Measurements from ENCODE around the gene RPLP2.

Gene RPLP2

GRCh38 chr11:773425-773824 lies 36.3 kb upstream of the RPLP2 start:
- in situ Hi-C loops (cut with MboI; ENCODE audit: low sequenced_read_pairs) = no loop called here

GRCh38 chr11:773830-774229 lies 35.9 kb upstream of the RPLP2 start:
- in situ Hi-C loops (cut with MboI; ENCODE audit: low sequenced_read_pairs) = no loop called here

- in situ Hi-C loops (cut with MboI; ENCODE audit: low sequenced_read_pairs) = no loop called here
These were observed 34.7 kb upstream of the RPLP2 start for GRCh38 chr11:774873-775592.

DNA sequence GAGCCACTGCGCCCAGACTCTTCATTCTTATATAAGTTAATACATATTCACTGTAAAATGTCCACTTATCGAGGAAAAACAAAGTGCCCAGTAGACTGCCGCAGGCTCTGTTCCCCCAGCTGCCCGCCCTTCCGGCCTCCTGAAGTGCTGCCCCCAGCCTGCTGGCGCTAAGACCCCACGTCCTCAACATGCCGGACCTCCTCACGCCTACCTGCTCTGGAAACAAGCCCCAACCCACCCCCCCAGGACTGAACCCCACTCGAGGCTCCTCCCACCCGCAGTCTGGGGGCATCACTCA lies 33.6 kb upstream of the RPLP2 start:
- in situ Hi-C loops (cut with MboI; ENCODE audit: low sequenced_read_pairs) = no loop called here

GRCh38 chr11:776561-777287 lies 33.0 kb upstream of the RPLP2 start:
- in situ Hi-C loops (cut with MboI; ENCODE audit: low sequenced_read_pairs) = no loop called here

GRCh38 chr11:777288-778255 lies 32.2 kb upstream of the RPLP2 start, which contains the start of gene GATD1:
Gene GATD1 (minus strand): TSS chr11:777487. CDS start chr11:777462, 25 bp downstream.
- in situ Hi-C loops (cut with MboI; ENCODE audit: low sequenced_read_pairs) = no loop called here

- in situ Hi-C loops (cut with MboI; ENCODE audit: low sequenced_read_pairs) = no loop called here
These were observed 30.5 kb upstream of the RPLP2 start for GRCh38 chr11:778976-779954.

GRCh38 chr11:779955-780532 lies 29.7 kb upstream of the RPLP2 start:
- in situ Hi-C loops (cut with MboI; ENCODE audit: low sequenced_read_pairs) = no loop called here

- in situ Hi-C loops (cut with MboI; ENCODE audit: low sequenced_read_pairs) = no loop called here
These were observed 27.2 kb upstream of the RPLP2 start for GRCh38 chr11:782264-783174.

DNA sequence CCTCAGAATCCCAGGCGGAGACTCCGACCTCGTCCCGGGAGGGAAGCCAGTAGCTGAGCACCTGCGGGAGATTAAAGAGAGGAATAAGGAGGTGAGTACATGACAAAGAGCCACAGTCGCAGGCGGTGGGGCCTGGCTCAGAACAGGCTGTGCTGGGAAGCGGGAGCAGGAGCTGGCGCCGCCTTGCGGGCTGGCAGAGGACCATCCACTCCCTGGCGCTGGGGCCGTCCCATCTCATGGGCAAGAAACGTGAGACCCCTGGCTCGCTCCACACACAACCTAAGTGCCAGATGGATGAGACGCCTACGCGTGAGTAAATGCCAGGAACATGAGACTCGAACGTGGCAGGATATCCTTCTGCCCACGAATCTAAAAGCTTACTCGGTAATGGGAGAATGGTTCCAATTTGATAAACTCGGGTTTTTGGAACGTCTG lies 26.2 kb upstream of the RPLP2 start:
- in situ Hi-C loops (cut with MboI; ENCODE audit: low sequenced_read_pairs) = no loop called here

DNA sequence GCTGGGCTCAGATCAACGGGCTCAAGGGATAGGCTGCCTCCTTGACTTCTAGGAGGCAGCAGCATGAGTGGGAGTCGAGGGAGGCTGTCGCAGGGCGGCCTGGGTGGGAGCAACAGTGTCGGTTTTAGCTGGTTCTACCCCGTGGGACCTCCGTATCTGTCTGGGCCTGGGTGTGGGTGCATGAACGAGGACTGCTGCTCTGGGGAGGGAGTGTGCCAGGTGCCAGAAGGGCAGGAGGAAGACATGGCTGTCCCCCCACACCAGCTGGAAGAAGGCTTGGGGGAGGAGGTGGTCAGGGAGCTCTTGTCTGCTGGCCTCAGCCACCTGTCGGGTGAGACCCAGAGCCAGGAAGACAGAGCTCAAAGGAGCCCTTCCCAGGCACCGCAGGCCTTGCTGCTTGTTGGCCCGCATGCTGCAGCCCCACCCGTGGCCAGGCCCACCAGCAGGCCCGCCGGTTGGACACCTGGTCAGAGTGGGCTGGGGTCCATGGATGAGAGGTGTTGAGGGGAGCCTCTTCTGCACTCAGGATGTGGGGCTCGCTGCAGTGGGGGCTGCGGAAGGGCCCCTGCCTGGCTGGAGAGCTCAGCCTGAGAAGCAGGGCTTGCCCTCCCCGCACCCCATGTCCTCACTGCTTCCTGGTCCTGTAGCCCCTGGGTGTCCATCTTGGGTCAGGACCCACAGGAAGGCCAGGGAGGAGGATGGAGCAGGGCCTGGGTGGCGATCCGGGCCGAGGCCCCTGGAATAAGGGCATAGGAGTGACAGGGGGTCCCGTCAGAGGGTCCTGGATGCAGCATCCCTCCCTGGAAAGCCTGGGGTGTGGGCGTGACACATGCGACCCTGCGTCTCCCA lies 23.3 kb upstream of the RPLP2 start:
- in situ Hi-C loops (cut with MboI; ENCODE audit: low sequenced_read_pairs) = no loop called here

- in situ Hi-C loops (cut with MboI; ENCODE audit: low sequenced_read_pairs) = no loop called here
These were observed 22.6 kb upstream of the RPLP2 start for GRCh38 chr11:787084-787675.

DNA sequence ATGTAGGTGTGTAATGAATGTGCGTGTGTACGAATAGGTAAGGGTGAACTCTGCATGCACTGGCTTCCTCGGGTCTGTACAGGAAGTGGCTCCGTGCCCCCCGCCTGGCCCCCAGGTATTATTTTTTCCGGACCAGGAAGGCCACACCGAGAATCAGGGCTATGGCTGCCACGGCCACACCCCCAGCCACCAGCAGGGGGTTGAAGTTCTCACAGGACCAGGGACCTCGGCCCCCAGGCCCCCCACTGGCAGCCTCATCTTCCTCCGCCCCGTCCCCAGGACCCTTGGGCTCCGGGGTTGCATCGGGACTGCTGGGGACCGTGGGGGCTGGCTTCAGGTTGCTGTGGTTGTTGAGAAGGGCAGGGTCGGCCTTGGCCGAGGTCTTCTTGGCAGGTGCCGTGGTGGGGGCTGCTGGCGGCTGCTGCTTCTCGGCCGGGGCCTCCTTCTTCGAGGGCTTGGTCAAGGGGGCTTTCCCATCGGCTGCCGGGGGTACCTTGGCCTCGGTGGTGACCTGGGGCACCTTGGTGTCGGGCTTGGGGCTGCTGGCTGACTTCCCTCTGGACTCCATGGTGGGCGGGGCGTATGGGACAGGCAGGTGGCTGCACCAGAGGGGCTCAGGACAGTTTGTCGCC lies 21.6 kb upstream of the RPLP2 start:
- in situ Hi-C loops (cut with MboI; ENCODE audit: low sequenced_read_pairs) = no loop called here

DNA sequence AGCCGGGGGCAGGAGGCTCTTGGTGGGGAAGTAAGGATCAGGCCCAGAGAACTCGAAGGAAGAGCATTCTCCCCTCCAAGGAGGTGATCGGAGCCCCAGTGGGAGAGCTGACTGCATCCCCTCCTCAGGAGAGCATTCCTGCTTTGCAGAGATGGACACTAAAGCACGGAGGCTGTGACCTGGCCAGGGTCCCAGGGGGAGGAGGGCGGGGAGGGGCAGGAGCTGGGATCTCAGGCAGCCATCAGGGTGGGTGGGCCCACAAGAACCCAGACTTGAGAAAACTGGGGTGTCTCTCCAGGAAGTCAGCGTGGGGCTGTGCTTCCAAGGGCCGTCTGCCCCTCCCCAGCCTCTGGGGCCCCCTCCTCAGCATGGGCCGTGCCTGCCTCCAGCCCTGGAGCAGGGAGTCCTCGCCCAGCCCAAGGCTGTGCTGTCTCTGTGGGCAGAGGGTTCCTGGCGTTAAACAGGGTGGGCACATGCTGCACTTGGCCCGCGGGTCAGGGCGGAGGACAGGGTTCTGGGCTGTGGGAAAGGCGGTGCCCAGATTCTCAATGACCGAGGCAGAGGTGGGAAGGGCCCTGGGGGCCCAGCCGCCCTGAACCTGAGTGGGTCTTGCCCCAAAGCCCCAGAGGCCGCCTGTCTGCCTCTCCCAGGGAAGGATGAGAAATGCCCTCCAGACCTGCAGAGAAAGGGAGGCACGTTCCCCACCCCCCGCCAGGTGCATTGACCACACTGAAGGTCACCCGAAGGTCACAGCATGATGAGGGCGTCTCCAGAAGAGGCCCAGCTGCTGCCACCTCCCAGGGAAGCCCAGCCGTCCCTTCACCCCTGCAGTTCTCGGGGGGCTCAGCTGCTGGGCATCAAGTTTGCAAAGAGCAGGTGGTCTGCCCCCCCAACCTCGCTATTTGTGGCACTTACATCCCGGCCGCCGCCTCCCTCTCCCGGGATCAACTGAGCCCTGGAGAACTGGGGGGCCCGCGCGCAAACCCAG lies 20.5 kb upstream of the RPLP2 start:
- in situ Hi-C loops (cut with MboI; ENCODE audit: low sequenced_read_pairs) = no loop called here

DNA sequence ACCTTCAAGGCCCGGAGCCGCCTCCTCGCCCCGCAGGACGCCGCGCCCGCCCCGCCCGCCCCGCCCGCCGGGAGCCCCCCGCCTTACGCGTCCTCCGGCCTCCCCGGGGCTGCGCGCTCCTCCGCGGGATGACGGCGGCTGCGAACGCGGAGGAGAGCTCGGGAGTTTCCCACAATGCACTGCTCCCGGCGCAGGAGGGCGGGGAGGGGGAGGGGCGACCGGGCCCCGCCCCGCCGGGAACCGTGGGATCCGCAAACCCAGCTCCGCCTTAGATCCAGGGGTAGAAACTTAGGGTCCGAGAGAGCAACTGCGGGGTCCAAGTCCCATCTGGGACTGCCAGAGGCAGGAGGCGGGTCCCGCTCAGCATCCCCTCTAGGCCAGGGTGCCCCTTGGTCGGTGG lies 19.8 kb upstream of the RPLP2 start, which contains the start of gene CEND1:
Gene CEND1 (minus strand): TSS at position 148 of the 400 bp plus-strand sequence. CDS start 1,514 bp downstream, outside the sequence.
- in situ Hi-C loops (cut with MboI; ENCODE audit: low sequenced_read_pairs) = no loop called here

Data from HL-60/S4 (cell line).